Upper lobe of left lung (tissue), 6 donors: ENCODE measurements around the gene GARNL3. TPM values are rescaled to one million over a fixed set of nuclear protein-coding genes. Genes with fewer than 3 reads are reported as not detected.

Source experiments
- ATAC-seq, 2 donors: fragments of 200-7000 bp; cut with Tn5 transposase; one replicate each; pipeline ENCODE4 v1.9.1; 2022; ENCODE audit warnings: mild to moderate bottlenecking in 2 of 2, moderate library complexity in 2 of 2; ENCODE audit not compliant: low FRiP score in 2 of 2
- DNase-seq, 2 donors: peaks; one replicate each; pipeline ENCODE4 v3.0.0-alpha.2; 2019 to 2020
- H3K27ac ChIP-seq, 4 donors: fragments of 200-600 bp; sonication (generic); one replicate each; pipeline ENCODE4 v1.5.1; 2016 to 2019
- H3K27me3 ChIP-seq, 4 donors: fragments of 200-600 bp; sonication (generic); one replicate each; pipeline ENCODE4 v1.5.1; 2017 to 2019
- H3K36me3 ChIP-seq, 4 donors: fragments of 200-600 bp; sonication (generic); one replicate each; pipeline ENCODE4 v1.5.1; 2016 to 2019
- H3K4me1 ChIP-seq, 4 donors: fragments of 200-600 bp; sonication (generic); one replicate each; pipeline ENCODE4 v1.5.1; 2018 to 2019
- H3K4me3 ChIP-seq, 4 donors: fragments of 200-600 bp; sonication (generic); one replicate each; pipeline ENCODE4 v1.5.1; 2017 to 2019; ENCODE audit warnings: mild to moderate bottlenecking in 2 of 4, moderate library complexity in 1 of 4
- H3K9me3 ChIP-seq, 4 donors: fragments of 200-600 bp; sonication (generic); one replicate each; pipeline ENCODE4 v1.5.1; 2018 to 2019
- CTCF ChIP-seq, 6 experiments: fragments of 450-650 bp in 4 of 6; fragments of 200-600 bp in 2 of 6; sonication (generic) in 2 of 6; IDR thresholded peaks; one replicate each; pipeline ENCODE4 v1.5.1; 2016 to 2019; ENCODE audit warnings: antibody characterized with exemption in 6 of 6
- EP300 ChIP-seq, 4 donors: sonication (generic); formaldehyde crosslinking; IDR thresholded peaks; one replicate each; pipeline ENCODE4 v1.5.1; 2017; ENCODE audit warnings: antibody characterized with exemption in 4 of 4, control low read depth in 2 of 4
- POLR2A ChIP-seq, 4 donors: fragments of 450-650 bp; IDR thresholded peaks; one replicate each; pipeline ENCODE4 v1.5.1; 2016 to 2017; ENCODE audit warnings: antibody characterized with exemption in 4 of 4, mild to moderate bottlenecking in 2 of 4
- POLR2AphosphoS5 ChIP-seq, 2 donors: sonication (generic); formaldehyde crosslinking; IDR thresholded peaks; one replicate each; pipeline ENCODE4 v1.5.1; 2017; ENCODE audit warnings: antibody characterized with exemption in 2 of 2
- WGBS, 2 donors: methylation state at CpG; one replicate each; pipeline ENCODE4 v1.1.5; 2017 to 2018; 5-methylcytosine and 5-hydroxymethylcytosine counted together
- total RNA-seq, 6 donors: library from RNA; depleted of rRNA in 4 of 6; stranded (reverse); fragments of >200 nt in 4 of 6; gene quantifications; one replicate each; pipeline versions ENCODE4 v1.1.0 to v1.2.1, GENCODE V29; 2016 to 2021
- donor health status: DM: no; HTN: no; CAD: no; lungs with moderate emphysema.
- donor health status: DM: no; HTN: yes; CAD: no; lungs with severe emphysema.

Gene GARNL3
- total RNA-seq, 6 donors from 2014 or later = 3.1 to 37.7 (median 7.0) TPM

GRCh38 chr9:127424676-127424999 lies 160.1 kb downstream of the GARNL3 start:
- DNase-seq (no peak), ATAC-seq (no peak)
- Histone ChIP-seq H3K9me3 (no peaks in the 10 kb centered on the region), H3K27ac (peak overlapping the region; percentile 85 to 92 (median 90)), H3K36me3 (peaks cover 0 to 17% (median 11%) of the 10 kb centered on the region in 4 donors), H3K4me1 (peaks cover 23 to 42% (median 26%) of the 10 kb centered on the region in 4 donors), H3K4me3 (peak overlapping the region; percentile 66 to 92 (median 86)), H3K27me3 (no peaks in the 10 kb centered on the region)
- TF ChIP-seq POLR2A (IDR thresholded peaks at IDR 0.05) (no peak), CTCF (IDR thresholded peaks at IDR 0.05) (peak in 1 of 6 experiments; percentile 4), POLR2AphosphoS5 (IDR thresholded peaks at IDR 0.05) (no peak), EP300 (IDR thresholded peaks at IDR 0.05) (no peak)
- whole genome bisulfite sequencing, 2 donors = 0 to 2% methylated on average over 10 to 13 of the region's 13 CpGs

- TF ChIP-seq POLR2A (IDR thresholded peaks at IDR 0.05) = no peak
- TF ChIP-seq POLR2AphosphoS5 (IDR thresholded peaks at IDR 0.05) = no peak
- TF ChIP-seq CTCF (IDR thresholded peaks at IDR 0.05) = no peak
- TF ChIP-seq EP300 (IDR thresholded peaks at IDR 0.05) = no peak
- no peaks in the 10 kb centered on the region for H3K9me3 ChIP-seq
- no peak for DNase-seq
- H3K27ac ChIP-seq = no peak overlapping the region
- H3K4me3 ChIP-seq = no peak overlapping the region
- WGBS, 2 donors = 90% methylated on average over 2 of the region's 2 CpGs
- H3K27me3 ChIP-seq = no peaks in the 10 kb centered on the region
- peaks cover 0 to 36% (median 23%) of the 10 kb centered on the region in 4 donors for H3K36me3 ChIP-seq
- peaks cover 23 to 42% (median 26%) of the 10 kb centered on the region in 4 donors for H3K4me1 ChIP-seq
- no peak for ATAC-seq
These were observed 162.2 kb downstream of the GARNL3 start for GRCh38 chr9:127426756-127427155.

- WGBS, 2 donors = 91 to 92% methylated on average over 3 of the region's 3 CpGs
- TF ChIP-seq POLR2AphosphoS5 (IDR thresholded peaks at IDR 0.05) (no peak), POLR2A (IDR thresholded peaks at IDR 0.05) (no peak), EP300 (IDR thresholded peaks at IDR 0.05) (no peak), CTCF (IDR thresholded peaks at IDR 0.05) (no peak)
- no peak for DNase-seq
- peaks cover 0 to 42% (median 27%) of the 10 kb centered on the region in 4 donors for H3K36me3 ChIP-seq
- no peak overlapping the region for H3K4me3 ChIP-seq
- peaks cover 14 to 27% (median 14%) of the 10 kb centered on the region in 4 donors for H3K4me1 ChIP-seq
- no peaks in the 10 kb centered on the region for H3K27me3 ChIP-seq
- ATAC-seq = no peak
- H3K27ac ChIP-seq = no peak overlapping the region
- no peaks in the 10 kb centered on the region for H3K9me3 ChIP-seq
These were observed 163.8 kb downstream of the GARNL3 start for GRCh38 chr9:127428348-127428747.

GRCh38 chr9:127430415-127430814 lies 165.8 kb downstream of the GARNL3 start:
- H3K36me3 ChIP-seq = peaks cover 7 to 63% (median 46%) of the 10 kb centered on the region in 4 donors
- H3K9me3 ChIP-seq = no peaks in the 10 kb centered on the region
- no peak for ATAC-seq
- H3K27ac ChIP-seq = no peak overlapping the region
- no peak overlapping the region for H3K4me3 ChIP-seq
- no peak for DNase-seq
- WGBS, 2 donors = 94 to 96% methylated on average over 8 of the region's 8 CpGs
- TF ChIP-seq POLR2A (IDR thresholded peaks at IDR 0.05) = no peak
- TF ChIP-seq EP300 (IDR thresholded peaks at IDR 0.05) = no peak
- no peak for TF ChIP-seq CTCF (IDR thresholded peaks at IDR 0.05)
- no peak for TF ChIP-seq POLR2AphosphoS5 (IDR thresholded peaks at IDR 0.05)
- H3K4me1 ChIP-seq = peaks cover 4 to 16% (median 6%) of the 10 kb centered on the region in 4 donors
- H3K27me3 ChIP-seq = no peaks in the 10 kb centered on the region
